Germinal center (tissue), 1 donor: Measurements from ENCODE around the gene CRYZL1.
"Not testable (repeated sequence)": the region's sequence is repeated elsewhere in the genome, so short reads cannot be mapped to it uniquely, and the experiment has no call there.

ENCODE experiments used
- DNase-seq: peaks from one replicate; pipeline ENCODE4 v3.0.0; 2012; ENCODE audit warnings: mixed read lengths, low spot score

CRYZL1 gene

GRCh38 chr21:33641352-33642026 is at the start of gene CRYZL1:
TSS of gene CRYZL1 (minus strand) at chr21:33641741. CDS start at chr21:33631551, 10,190 bp downstream.
- DNase-seq: peak; percentile 96

- no peak for DNase-seq
These were observed 49.3 kb upstream of the CRYZL1 start for GRCh38 chr21:33690874-33691273.

GRCh38 chr21:33688353-33688752 is 46.8 kb upstream of the CRYZL1 start:
- no peak for DNase-seq

DNA sequence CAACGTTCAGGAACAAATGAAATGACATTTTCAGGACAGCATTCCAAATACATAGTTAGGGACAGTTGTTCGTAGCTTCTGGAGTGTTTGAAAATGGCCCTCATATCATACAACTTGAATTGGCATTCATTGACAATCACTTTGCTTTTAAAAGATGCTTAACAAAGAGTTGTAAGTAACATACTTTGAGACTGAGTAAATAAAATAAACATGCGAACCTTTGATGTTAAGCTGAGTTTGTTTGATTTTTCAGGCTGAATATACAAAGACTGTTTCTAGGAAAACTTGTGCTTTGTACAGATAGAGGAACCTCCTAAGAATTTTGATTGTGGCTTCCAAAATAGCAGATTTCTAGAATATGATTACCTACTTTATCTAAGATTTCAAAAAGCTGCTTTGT is 46.1 kb upstream of the CRYZL1 start:
- no peak for DNase-seq

DNA sequence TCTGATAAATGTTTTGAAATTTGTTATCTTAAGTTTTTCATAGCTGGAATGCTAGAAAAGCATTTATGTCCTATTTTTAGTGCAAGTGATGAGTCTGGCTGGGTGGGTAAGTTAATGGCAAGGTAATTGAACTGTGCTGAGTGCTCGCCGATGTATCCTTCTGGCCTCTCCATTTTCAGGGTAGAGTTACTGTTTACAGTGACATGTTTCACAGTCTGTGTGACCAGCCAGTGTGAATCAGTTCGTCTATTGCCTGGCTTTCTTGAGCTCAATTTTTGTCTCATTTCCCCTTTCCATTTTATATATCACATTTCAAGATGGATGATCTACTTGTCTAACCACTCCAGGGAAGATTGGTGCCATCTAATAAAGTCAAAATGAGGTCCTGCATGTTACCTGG is 44.8 kb upstream of the CRYZL1 start:
- DNase-seq: no peak

- no peak for DNase-seq
These were observed 44.2 kb upstream of the CRYZL1 start for GRCh38 chr21:33685613-33686197.

DNA sequence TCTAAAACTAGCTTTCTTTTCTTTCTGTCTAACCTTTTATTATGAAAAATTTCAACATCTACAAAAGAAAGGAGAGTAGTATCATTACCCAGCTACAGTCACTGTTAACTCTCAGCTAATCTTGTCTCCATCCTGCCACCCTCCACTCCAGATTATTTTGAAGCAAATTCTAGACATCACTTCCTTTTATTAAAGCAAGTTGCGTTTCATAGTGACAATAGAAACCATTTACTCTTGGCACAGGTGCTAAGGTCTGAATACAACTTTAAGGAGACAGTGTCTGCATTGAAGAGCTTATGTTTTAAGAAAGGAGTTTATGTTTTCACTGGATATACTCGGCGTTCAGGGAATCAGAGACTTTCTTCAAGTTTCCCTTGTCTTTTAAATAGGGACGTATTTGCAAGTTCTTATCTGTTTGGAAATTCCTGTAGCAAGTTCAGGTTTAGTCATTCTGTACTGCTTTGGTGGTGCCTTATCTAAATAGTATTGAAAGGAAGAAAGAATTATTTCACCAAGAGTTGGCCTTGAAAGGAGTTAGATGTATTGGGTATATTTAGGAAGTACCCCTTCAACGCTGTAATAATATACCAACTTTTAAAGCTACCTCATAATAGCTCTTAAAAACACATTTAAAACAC is 43.5 kb upstream of the CRYZL1 start:
- no peak for DNase-seq

DNA sequence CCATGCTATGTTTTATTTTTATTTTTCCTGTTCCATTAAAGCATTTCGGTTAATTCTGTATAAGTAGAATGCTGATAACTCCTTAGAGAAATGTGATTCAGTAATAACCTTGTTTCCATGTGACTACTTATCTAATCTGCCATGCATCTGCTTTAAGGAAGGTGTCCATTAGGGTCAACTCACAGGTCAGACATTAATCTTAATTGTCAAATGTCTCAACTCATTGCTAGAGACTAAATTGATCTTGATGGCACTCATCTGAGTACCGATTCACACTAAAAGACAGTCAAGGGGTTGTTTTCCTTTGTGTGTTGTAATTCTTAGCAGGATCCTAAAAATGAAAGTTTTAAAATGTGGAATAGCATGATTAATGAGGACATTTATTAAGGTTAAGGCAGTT is 42.5 kb upstream of the CRYZL1 start:
- DNase-seq: no peak

- DNase-seq: no peak
These were observed 41.6 kb upstream of the CRYZL1 start for GRCh38 chr21:33682992-33683627.

GRCh38 chr21:33680870-33681269 is 39.3 kb upstream of the CRYZL1 start:
- no peak for DNase-seq

DNA sequence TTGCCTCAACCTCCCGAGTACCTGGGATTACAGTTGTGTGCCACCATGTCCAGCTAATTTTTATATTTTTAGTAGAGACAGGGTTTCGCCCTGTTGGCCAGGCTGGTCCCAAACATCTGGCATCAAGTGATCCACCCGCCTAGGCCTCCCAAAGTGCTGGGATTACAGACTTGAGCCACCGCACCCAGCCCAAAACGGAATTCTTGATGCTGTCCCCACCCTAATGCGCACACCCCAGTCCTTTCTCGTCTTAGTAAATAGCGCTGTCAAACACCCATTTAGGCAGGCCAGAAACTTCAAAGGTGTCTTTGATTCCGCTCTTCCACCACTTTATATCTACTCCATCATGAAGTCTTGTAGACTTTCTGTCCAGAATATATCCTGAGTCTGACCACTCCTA is 35.9 kb upstream of the CRYZL1 start:
- DNase-seq: no peak

- not testable (repeated sequence) for DNase-seq
These were observed 35.1 kb upstream of the CRYZL1 start for GRCh38 chr21:33676666-33677065.

DNA sequence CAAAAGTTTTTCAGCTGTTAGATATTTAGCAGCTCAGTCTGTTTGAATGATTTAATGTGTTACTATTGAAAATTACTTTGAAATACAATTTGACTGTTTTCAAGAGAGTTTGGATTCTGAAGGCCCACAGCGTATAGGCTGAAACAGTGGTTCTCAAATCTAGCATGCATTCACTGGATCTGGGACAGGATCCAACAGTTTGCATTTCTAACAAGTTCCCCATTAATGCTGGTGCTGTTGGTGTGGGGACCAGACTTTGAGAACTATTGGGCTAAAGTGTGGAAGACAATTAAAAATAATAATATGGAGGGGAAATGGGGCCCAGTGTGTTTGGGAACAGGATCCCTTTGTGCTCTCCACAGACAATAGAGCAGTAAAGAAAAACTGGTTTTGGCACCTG is 32.7 kb upstream of the CRYZL1 start:
- no peak for DNase-seq

GRCh38 chr21:33673473-33673872 is 31.9 kb upstream of the CRYZL1 start:
- no peak for DNase-seq

- DNase-seq: no peak
These were observed 28.8 kb upstream of the CRYZL1 start for GRCh38 chr21:33670076-33670978.

- no peak for DNase-seq
These were observed 27.1 kb upstream of the CRYZL1 start for GRCh38 chr21:33668620-33669019.

GRCh38 chr21:33668180-33668579 is 26.6 kb upstream of the CRYZL1 start:
- DNase-seq: no peak

DNA sequence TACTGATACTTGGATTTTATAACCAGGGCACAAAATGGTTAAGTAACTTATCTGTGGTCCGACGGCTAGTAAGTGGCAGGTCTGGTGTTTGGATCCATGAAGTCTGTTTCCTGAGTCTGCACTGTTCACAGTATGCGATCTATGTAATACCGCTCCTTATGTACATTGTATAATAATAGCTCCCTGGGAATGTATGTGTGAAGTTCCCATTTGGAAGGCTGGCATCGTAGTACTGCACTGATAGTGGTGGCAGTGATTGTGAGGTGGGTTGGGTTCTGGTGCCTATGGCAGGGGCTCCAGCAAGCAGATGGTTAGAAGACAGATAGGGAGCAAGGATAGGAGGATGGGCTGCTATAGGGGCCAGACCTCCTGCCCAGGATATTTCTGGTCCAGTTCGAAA is 26.1 kb upstream of the CRYZL1 start:
- DNase-seq: no peak

DNA sequence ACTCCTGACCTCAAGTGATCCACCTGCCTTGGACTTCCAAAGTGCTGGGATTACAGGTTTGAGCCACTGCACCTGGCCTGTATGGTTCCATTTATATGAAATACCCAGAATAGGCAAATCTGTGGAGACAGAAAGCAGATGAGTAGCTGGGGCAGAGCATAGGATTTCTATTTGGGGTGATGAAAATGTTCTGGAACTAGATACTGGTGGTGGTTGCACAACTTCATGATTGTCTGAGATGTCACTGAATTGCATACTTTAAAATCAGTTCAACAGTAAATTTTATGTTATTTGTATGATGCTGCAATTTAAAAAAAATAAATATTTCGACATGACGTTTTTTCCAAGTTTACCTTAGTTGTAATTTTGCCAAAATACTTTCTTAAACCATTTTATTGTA is 24.6 kb upstream of the CRYZL1 start:
- DNase-seq: no peak

- no peak for DNase-seq
These were observed 22.6 kb upstream of the CRYZL1 start for GRCh38 chr21:33664135-33664534.

DNA sequence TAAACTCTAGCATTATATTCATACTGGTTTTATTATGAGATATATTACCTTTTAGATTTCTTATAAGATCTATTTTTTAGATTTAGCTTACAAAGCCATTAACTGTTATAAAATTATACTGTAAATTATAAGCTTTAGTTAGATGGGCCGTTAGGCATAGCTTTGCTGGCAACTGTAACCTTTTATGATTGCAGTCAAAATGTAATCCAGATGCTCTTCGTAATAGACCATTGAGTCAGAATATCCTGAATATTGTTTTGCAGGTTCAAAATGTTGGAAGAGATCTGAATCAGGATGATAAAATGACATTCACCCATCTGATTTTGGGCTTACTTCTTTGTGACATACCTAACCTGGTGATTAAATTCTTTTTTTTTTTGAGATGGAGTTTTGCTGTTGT is 21.7 kb upstream of the CRYZL1 start:
- no peak for DNase-seq

DNA sequence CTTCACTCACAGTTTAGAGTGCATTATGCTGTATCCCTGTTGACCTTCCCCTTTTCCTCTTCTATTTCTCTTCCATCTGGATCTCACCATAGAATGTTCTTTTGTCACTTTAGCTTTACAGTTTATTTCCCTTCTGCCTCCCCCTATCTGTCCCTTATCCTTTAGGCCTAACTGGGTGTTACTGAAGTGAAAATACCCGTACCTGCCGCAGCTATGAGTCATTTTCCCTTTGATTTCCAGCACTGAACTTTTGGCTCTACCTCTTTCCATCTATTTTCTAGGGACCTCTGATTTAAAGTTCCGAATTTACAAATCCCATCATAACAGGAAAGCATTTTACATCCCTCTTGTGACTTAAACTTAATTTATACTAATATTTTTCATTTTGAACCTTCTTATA is 20.5 kb upstream of the CRYZL1 start:
- no peak for DNase-seq
